HL-60/S4 (cell line): ENCODE measurements around the gene SPATS2L.

Source experiments
- in situ Hi-C: fragments of 300-500 bp; cut with MboI; formaldehyde crosslinking; loops from 2 replicates; pipeline ENCODE4 v1.14.3; 2022; ENCODE audit warnings: low sequenced_read_pairs

The SPATS2L gene

GRCh38 chr2:200435379-200435778 is 128.9 kb downstream of the SPATS2L start:
- in situ Hi-C loops, result no loop called here

- in situ Hi-C loops, result no loop called here
Observed at GRCh38 chr2:200438251-200438650, 131.8 kb downstream of the SPATS2L start.

- in situ Hi-C loops, result no loop called here
Observed at GRCh38 chr2:200438846-200439245, 132.4 kb downstream of the SPATS2L start.

- in situ Hi-C loops, result no loop called here
Observed at GRCh38 chr2:200439981-200440380, 133.5 kb downstream of the SPATS2L start.

- in situ Hi-C loops, result no loop called here
Observed at GRCh38 chr2:200442471-200442870, 136.0 kb downstream of the SPATS2L start.

- in situ Hi-C loops, result no loop called here
Observed at GRCh38 chr2:200443376-200443775, 136.9 kb downstream of the SPATS2L start.

GRCh38 chr2:200443916-200444315 is 137.4 kb downstream of the SPATS2L start:
- in situ Hi-C loops, result no loop called here

GRCh38 chr2:200444530-200444929 is 138.0 kb downstream of the SPATS2L start:
- in situ Hi-C loops, result no loop called here

- in situ Hi-C loops, result no loop called here
Observed at GRCh38 chr2:200445284-200445683, 138.8 kb downstream of the SPATS2L start.

GRCh38 chr2:200446612-200447011 is 140.1 kb downstream of the SPATS2L start:
- in situ Hi-C loops, result no loop called here

- in situ Hi-C loops, result no loop called here
Observed at GRCh38 chr2:200447139-200447855, 140.8 kb downstream of the SPATS2L start.

- in situ Hi-C loops, result no loop called here
Observed at GRCh38 chr2:200448455-200448854, 142.0 kb downstream of the SPATS2L start.

GRCh38 chr2:200449149-200449548 is 142.7 kb downstream of the SPATS2L start:
- in situ Hi-C loops, result no loop called here

GRCh38 chr2:200450288-200450687 is 143.8 kb downstream of the SPATS2L start:
- in situ Hi-C loops, result loop anchor here (25.0 kb wide), 1 partner anchor 763 kb away; no protein-coding TSS in a partner anchor

- in situ Hi-C loops, result loop anchor here (25.0 kb wide), 1 partner anchor 764 kb away; no protein-coding TSS in a partner anchor
Observed at GRCh38 chr2:200451511-200451910, 145.0 kb downstream of the SPATS2L start.

- in situ Hi-C loops, result loop anchor here (25.0 kb wide), 1 partner anchor 765 kb away; no protein-coding TSS in a partner anchor
Observed at GRCh38 chr2:200452377-200452776, 145.9 kb downstream of the SPATS2L start.

- in situ Hi-C loops, result loop anchor here (25.0 kb wide), 1 partner anchor 766 kb away; no protein-coding TSS in a partner anchor
Observed at GRCh38 chr2:200453142-200453852, 146.8 kb downstream of the SPATS2L start.

GRCh38 chr2:200453853-200454534 is 147.5 kb downstream of the SPATS2L start:
- in situ Hi-C loops, result loop anchor here (25.0 kb wide), 1 partner anchor 767 kb away; no protein-coding TSS in a partner anchor

- in situ Hi-C loops, result loop anchor here (25.0 kb wide), 1 partner anchor 768 kb away; no protein-coding TSS in a partner anchor
Observed at GRCh38 chr2:200454927-200455801, 148.7 kb downstream of the SPATS2L start.

- in situ Hi-C loops, result loop anchor here (25.0 kb wide), 1 partner anchor 769 kb away; no protein-coding TSS in a partner anchor
Observed at GRCh38 chr2:200455958-200456421, 149.5 kb downstream of the SPATS2L start.
